ENCODE data around the gene CFAP221.

Gene CFAP221

GRCh38 chr2:119647440-119648169 is 103.4 kb downstream of the CFAP221 start:
- DNase-seq, result no peak

DNA sequence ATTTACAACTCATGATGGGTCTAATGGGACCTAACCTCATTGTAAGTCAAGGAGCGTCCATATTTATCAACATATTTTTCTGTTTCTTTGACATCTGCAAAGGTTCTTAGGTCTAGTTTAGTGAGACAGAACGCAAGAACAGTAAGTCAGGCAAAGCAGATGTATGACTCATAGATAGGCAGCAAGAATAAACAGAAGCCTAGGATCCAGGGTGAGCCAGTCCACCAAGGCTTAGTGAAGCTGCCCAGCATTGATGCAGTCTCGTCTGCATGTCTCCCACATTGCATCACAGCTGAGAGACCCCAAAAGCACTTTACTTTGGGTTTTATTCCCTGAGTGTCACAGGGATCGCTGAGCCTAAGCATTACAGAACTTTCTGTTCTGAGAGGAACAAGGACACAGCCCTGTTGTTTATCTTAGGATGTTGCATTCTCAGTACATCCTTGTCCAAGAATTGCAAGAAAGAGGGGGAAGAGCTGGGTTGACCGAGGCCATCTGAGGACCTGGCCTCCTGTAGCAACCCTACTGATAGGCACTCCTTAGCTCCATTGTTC is 105.2 kb downstream of the CFAP221 start:
- DNase-seq, result no peak

DNA sequence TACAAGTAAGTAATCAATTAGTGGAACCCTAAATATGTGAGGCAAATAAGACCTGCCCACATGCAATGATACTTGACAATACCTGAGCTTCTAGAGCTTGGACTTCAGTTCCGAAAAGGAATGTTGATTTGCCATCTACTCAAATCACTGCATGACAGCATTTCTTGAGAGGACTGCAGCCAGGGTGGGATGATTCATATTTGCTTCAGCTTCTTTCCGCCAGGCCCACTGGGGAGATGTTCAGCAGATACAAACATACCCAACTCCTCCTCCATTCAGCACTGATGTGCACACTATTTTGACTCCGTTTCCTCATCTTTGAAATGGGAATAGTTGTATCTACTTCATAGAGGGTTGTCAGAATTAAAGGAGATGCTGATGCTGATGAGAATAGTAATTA is 106.0 kb downstream of the CFAP221 start:
- DNase-seq, result no peak

DNA sequence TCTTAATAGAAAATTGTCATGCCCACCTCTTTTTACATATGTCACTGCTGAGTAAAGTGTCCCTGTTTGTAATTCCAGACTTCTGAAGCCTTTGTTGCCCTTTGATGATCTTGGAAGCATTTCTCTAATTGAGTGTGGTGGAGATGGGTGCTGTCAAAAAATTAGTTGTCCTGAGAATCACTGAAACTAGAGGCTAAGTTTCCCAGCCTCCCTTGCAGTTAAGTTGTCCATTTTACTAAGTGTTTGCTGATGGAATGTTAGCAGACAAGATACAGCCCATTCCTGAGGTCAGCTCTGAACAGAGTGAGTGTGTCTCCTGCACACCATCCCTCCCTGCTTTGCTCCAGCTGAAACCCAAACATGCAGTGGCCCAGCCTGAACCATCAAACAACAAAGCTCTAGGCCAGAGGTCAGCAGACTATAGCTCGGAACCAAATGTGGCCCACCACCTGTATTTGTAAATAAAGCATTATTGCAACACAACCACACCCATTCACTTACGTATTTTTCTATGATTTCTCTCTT is 106.7 kb downstream of the CFAP221 start:
- no peak for DNase-seq

- DNase-seq, result no peak
These were observed 113.4 kb downstream of the CFAP221 start for GRCh38 chr2:119657466-119658145.

DNA sequence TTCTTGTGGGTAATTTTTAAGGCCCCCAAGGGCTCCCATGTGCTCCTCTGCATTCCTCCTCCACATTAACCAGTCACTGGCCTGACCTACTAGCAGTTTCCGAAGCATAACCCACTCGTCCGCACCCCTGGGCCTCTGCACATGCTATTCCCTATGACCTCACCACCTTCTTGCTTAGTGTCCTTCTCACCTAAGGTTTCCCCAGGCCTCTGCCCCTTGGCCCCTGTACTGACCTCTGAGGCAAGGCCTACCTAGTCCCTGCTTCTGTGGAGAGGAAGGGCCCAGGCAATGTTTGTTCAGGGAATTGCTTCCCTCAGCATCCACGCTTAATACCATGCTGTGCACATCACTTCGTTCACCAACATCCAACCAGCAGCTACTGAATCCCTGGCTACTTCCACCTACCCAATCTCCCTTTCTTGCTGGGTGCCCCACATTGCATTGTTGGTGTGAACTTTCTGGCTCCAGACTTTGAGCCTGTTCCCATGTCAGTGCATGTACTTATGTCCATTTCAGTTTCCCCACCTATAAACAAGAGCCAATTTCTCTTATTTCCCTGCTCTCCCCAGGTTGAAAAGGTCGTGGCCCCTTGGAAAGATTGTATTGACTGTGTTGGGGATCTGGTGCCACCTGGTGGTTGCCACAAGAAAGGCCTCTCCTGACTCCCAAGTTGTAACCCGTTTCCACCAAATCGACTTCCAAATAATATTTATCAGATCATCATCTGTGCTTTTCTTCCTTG is 115.5 kb downstream of the CFAP221 start:
- no peak for DNase-seq

DNA sequence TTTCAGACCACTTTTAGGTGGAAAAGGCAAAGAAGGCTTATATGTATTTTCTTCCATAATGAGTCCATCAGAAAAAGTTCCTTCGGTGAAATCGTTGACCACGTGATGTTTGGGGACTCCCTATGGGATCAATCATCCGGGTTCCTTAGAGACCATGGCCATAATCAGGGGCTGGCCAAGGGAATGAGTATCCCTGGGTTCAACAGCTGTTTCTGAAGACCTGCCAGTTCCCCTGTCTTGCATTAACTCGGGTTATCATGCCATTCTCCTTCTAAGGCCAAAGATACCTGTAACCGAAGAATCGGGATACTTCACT is 116.1 kb downstream of the CFAP221 start:
- no peak for DNase-seq

DNA sequence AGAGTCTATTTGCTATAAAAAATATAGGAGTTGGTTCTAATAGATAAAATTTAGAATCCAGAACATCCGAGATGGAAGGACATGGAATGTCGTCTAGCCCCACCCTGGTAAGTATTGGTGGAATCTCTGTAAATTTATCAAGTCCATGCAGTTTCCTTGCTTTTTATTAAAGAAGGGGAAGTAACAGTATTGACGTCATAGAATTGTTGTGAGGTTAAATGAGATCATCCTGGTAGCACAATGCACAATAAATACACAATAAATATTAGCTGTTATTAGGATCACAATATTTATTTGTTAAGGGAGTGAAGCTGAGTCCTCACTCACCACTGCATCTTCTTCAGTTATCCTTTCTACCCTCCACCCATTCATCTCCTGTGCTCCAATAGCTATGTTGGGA is 118.0 kb downstream of the CFAP221 start:
- no peak for DNase-seq

DNA sequence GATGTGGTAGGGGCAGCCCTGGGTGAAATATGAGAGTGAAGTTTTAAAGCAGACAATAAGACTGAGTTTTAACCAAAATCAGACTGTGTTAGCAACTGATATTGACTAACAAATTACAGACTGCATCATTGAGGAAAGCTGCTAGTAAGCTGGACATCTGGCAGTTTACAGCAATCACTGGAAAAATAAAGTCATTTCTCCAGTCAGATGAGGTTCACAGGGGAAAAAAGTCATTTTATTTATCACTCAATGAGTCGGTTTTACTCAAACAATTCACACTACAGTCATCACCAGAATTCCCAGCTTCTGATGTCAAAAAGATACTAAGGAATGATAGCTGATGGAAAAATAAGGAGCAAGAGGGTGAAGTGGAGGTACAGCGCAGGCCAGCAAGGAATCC is 124.3 kb downstream of the CFAP221 start:
- no peak for DNase-seq

DNA sequence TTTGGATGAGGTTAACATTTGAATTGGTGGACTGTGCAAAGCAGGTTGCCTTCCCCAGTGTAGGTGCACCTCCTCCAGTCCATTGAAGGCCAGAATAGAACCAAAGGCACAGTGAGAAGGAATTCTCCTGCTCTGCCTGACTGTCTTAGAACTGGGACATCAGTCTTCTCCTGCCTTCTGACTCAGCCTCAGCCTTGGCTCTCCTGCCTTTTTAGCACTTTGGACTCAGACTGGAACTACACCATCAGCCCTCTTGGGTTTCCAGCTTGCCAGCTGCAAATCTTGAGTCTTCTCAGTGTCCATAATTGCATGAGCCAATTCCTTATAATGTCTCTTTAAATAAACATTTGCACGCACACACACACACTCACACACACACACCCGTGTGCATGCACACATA is 126.8 kb downstream of the CFAP221 start:
- DNase-seq, result no peak

GRCh38 chr2:119671752-119672151 is 127.5 kb downstream of the CFAP221 start:
- DNase-seq, result no peak

DNA sequence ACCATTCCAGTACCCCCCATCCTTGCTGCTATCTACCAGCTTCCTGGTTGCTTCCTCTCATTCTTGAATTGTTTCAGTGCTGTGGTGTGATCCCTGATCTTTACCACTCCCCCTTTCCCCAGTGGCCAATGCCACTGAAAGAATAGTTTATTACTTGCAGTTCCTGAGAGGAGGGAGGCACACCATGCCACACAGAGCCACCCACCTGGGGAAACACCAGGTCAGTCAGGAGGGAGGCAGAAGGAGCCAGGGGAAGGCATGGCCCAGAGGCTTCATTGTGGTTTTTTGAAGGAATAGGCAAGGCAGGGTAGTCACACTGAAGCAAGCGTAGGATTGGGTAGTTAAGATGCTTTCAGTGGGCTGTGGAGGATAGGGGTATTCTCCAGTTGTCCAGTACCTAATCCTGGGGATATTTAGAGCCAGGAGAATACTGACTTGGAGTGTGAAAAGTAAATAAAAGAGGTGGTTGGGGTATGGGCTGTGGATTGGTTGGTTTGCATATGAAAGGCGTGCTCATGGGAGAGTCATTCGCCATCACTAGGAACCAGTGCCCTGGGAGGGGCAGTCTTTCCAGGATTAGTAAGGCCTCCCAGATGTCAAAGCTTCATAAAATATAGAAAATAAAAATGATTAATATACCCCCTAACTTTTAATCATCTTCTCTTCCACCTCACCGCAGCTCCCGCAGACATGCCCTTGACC is 128.1 kb downstream of the CFAP221 start:
- DNase-seq, result no peak

- no peak for DNase-seq
These were observed 129.5 kb downstream of the CFAP221 start for GRCh38 chr2:119673796-119674195.

- no peak for DNase-seq
These were observed 130.7 kb downstream of the CFAP221 start for GRCh38 chr2:119674711-119675500.

DNA sequence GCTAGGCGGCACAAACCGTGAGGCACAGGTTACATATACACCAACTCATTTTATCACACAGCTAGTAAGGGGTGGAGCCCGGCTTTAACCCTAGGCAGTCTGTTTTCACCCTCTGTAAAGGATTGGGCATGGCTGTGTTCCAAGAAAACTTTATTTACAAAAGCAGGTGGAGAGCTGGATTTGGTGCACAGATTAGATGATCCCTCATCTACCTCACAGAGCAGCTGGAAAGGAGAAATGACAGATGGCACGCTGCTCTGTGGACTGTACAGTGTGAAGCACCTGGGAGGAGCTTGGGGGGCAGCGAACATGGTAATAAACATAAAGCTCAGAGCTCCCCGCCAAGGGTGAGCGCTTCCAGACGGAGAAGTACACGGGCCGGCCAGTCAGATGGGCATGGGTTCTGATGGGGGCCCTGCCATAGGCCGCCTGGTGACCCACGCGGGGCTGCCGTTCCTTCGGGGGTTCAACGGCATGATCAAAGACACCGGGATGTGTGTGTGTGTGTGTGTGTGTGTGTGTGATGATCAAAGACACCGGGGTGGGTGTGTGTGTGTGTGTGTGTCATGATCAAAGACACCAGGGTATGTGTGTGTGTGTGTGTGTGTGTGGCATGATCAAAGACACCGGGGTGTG is 133.9 kb downstream of the CFAP221 start:
- DNase-seq, result peak; percentile 61

DNA sequence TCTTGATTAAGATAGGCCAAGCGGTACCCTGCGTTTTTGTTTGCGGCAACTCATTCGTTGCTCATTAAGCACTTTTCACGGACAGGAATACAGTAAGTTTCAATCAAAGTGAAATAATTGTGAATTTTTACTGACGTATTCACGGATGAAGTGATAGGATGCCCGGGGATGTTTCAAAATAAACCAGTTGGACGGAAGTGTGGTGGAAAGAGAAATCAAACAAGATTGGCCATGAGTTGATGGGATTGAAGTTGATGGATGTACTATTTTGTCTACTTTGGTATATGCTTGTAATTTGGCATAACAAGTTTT is 135.2 kb downstream of the CFAP221 start:
- DNase-seq, result no peak

DNA sequence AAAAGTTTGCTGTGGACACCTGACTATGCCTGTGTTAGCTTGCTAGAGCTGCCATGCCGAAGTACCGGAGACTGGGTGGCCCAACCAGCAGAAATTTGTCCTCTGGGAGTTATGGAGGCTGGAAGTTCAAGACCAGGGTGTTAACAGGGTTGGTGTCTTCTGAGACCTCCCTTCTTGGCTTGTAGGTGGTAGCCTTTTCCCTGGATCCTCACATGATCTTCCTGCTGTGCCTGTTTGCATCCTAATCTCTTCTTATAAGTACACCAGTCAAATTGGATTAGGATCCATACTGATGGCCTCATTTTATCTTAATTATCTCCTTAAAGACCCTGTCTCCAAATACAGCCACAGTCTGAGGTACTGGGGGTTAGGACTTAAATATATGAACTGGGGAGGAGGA is 135.6 kb downstream of the CFAP221 start:
- DNase-seq, result no peak

- DNase-seq, result no peak
These were observed 136.4 kb downstream of the CFAP221 start for GRCh38 chr2:119680457-119681202.

GRCh38 chr2:119681203-119681867 is 137.1 kb downstream of the CFAP221 start:
- DNase-seq, result no peak

DNA sequence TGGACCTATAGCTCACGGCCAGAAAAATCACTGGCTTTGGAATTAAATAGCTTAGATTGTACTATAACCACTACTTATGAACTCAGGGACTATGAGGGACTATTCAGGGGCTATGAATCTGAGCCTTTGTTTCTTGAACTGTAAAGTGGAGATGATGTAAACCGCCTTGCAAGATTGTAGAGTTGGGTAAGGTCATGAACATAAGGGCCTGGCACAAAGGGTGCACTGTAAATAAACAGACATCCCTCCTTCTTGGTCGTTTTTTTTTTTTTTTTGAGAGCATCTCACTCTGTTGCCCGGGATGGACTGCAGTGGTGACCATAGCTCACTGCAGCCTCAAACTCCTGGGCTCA is 137.6 kb downstream of the CFAP221 start:
- no peak for DNase-seq

DNA sequence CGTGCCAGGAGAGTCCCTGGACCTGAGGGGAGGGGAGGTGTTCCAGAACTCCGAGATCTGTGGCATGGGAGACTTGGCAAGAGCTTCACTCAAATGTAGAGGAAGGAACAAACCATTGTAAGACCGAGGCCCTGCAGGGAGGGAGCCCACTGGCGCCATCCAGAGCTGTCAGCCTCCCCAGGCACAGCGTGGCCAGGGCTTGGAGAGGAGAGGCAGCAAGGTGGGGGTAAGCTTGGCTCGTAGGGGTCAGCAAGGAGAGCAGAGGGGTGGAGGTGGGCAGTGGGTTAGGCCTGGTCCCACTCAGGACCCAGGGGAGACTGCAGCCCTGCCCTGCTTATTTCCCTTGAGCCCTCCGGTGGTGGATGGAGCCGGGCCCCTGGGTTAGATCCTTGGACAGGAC is 138.3 kb downstream of the CFAP221 start:
- DNase-seq, result no peak
